BLaER1 treated with 17β-estradiol and CSF1 and Interleukin-3, amounts not matched to agents 10 nM and 100 nM (cell line): ENCODE data around the gene PEX10.

Source experiments
- H3K27ac ChIP-seq, 11 experiments: shearing (Covaris generic); formaldehyde crosslinking; 2 replicates each; pipeline ENCODE4 v1.8.1; 2022
- H3K27me3 ChIP-seq, 11 experiments: shearing (Covaris generic); formaldehyde crosslinking; 2 replicates each; pipeline ENCODE4 v1.8.1; 2022
- H3K36me3 ChIP-seq, 11 experiments: shearing (Covaris generic); formaldehyde crosslinking; 2 replicates each; pipeline ENCODE4 v1.8.1; 2022
- H3K4me1 ChIP-seq, 10 experiments: shearing (Covaris generic); formaldehyde crosslinking; 2 replicates each; pipeline ENCODE4 v1.8.1; 2022
- H3K4me2 ChIP-seq, 11 experiments: shearing (Covaris generic); formaldehyde crosslinking; 2 replicates each; pipeline ENCODE4 v1.8.1; 2022
- H3K4me3 ChIP-seq, 10 experiments: shearing (Covaris generic); formaldehyde crosslinking; 2 replicates each; pipeline ENCODE4 v1.8.1; 2022
- H3K9ac ChIP-seq, 11 experiments: shearing (Covaris generic); formaldehyde crosslinking; 2 replicates each; pipeline ENCODE4 v1.8.1; 2022
- H3K9me3 ChIP-seq, 11 experiments: shearing (Covaris generic); formaldehyde crosslinking; replicated peaks in 1 of 11; 2 replicates each; pipeline ENCODE4 v1.8.1; 2022
- H4K20me1 ChIP-seq, 11 experiments: shearing (Covaris generic); formaldehyde crosslinking; 2 replicates each; pipeline ENCODE4 v1.8.1; 2022
- Cebpa-rat ChIP-seq, 11 experiments: shearing (Covaris generic); IDR thresholded peaks; 2 replicates each; pipeline ENCODE4 v1.8.1; 2022

The PEX10 gene

GRCh38 chr1:2376261-2376741 is 36.1 kb downstream of the PEX10 start:
- no peak for TF ChIP-seq Cebpa-rat (IDR thresholded peaks at IDR 0.05)
- Histone ChIP-seq H3K27me3 (peaks cover 72 to 100% (median 98%) of the 10 kb centered on the region in 11 experiments), H3K27ac (no peak overlapping the region), H3K36me3 (no peaks in the 10 kb centered on the region), H3K9ac (no peak overlapping the region), H3K9me3 (no peaks in the 10 kb centered on the region), H3K4me3 (no peak overlapping the region), H3K4me2 (no peak overlapping the region), H3K4me1 (peaks cover 36 to 52% (median 45%) of the 10 kb centered on the region in 10 experiments), H4K20me1 (peaks cover 4 to 93% (median 69%) of the 10 kb centered on the region in 11 experiments; a peak in 20 of 22 replicates)

- Histone ChIP-seq H4K20me1 (peaks cover under 1 to 89% (median 65%) of the 10 kb centered on the region in 11 experiments; a peak in 19 of 22 replicates), H3K9ac (peak overlapping the region in 1 of 11 experiments; percentile 44; a peak in 1 of 22 replicates), H3K4me3 (no peak overlapping the region), H3K36me3 (no peaks in the 10 kb centered on the region), H3K9me3 (no peaks in the 10 kb centered on the region), H3K4me2 (peak overlapping the region in 8 of 11 experiments; percentile 67 to 89 (median 84); a peak in 9 of 22 replicates), H3K27ac (no peak overlapping the region), H3K27me3 (peaks cover 70 to 100% (median 98%) of the 10 kb centered on the region in 11 experiments), H3K4me1 (peaks cover 32 to 48% (median 41%) of the 10 kb centered on the region in 10 experiments)
- no peak for TF ChIP-seq Cebpa-rat (IDR thresholded peaks at IDR 0.05)
Measured at GRCh38 chr1:2375923-2376260, 36.5 kb downstream of the PEX10 start.

- H3K4me2 ChIP-seq = peak overlapping the region in 10 of 11 experiments; percentile 54 to 89 (median 84); a peak in 18 of 22 replicates
Measured at GRCh38 chr1:2375246-2375922, 37.0 kb downstream of the PEX10 start.

GRCh38 chr1:2374252-2375155 is 37.9 kb downstream of the PEX10 start:
- H3K9ac ChIP-seq = peak overlapping the region in 5 of 11 experiments; percentile 9 to 44 (median 39); a peak in 5 of 22 replicates
- peaks cover 0 to 75% (median 53%) of the 10 kb centered on the region in 11 experiments; a peak in 19 of 22 replicates for H4K20me1 ChIP-seq
- H3K27me3 ChIP-seq = peaks cover 56 to 100% (median 96%) of the 10 kb centered on the region in 11 experiments
- H3K4me3 ChIP-seq = no peak overlapping the region; a peak in 2 of 20 replicates
- H3K9me3 ChIP-seq = no peaks in the 10 kb centered on the region
- H3K27ac ChIP-seq = no peak overlapping the region
- H3K36me3 ChIP-seq = 0 out of 22 replicates have a peak, but pooled peaks cover 0 to 4% (median 0%) of the 10 kb centered on the region in 11 experiments
- H3K4me2 ChIP-seq = peak overlapping the region; percentile 47 to 89 (median 82); a peak in 21 of 22 replicates
- no peak; a peak in 1 of 22 replicates for TF ChIP-seq Cebpa-rat (IDR thresholded peaks at IDR 0.05)
- H3K4me1 ChIP-seq = peaks cover 21 to 36% (median 32%) of the 10 kb centered on the region in 10 experiments

More at GRCh38 chr1:2375246-2375922, 37.0 kb downstream of the PEX10 start:
- H3K9me3 ChIP-seq = no peaks in the 10 kb centered on the region
- peaks cover 65 to 100% (median 96%) of the 10 kb centered on the region in 11 experiments for H3K27me3 ChIP-seq
- H3K27ac ChIP-seq = no peak overlapping the region
- no peak overlapping the region; a peak in 1 of 20 replicates for H3K4me3 ChIP-seq
- H3K9ac ChIP-seq = peak overlapping the region in 7 of 11 experiments; percentile 6 to 44 (median 34); a peak in 6 of 22 replicates
- peaks cover 28 to 45% (median 40%) of the 10 kb centered on the region in 10 experiments for H3K4me1 ChIP-seq
- no peaks in the 10 kb centered on the region for H3K36me3 ChIP-seq
- peaks cover 0 to 84% (median 60%) of the 10 kb centered on the region in 11 experiments; a peak in 19 of 22 replicates for H4K20me1 ChIP-seq
- TF ChIP-seq Cebpa-rat (IDR thresholded peaks at IDR 0.05) = no peak

- no peaks in the 10 kb centered on the region for H3K9me3 ChIP-seq
- H3K4me1 ChIP-seq = peaks cover 14 to 28% (median 24%) of the 10 kb centered on the region in 10 experiments; a peak in 19 of 20 replicates
- peaks cover 48 to 98% (median 88%) of the 10 kb centered on the region in 11 experiments for H3K27me3 ChIP-seq
- H4K20me1 ChIP-seq = peaks cover 0 to 67% (median 51%) of the 10 kb centered on the region in 11 experiments; a peak in 19 of 22 replicates
- H3K4me2 ChIP-seq = peak overlapping the region in 9 of 11 experiments; percentile 67 to 89 (median 86); a peak in 18 of 22 replicates
- no peak for TF ChIP-seq Cebpa-rat (IDR thresholded peaks at IDR 0.05)
- H3K27ac ChIP-seq = no peak overlapping the region
- H3K36me3 ChIP-seq = 0 out of 22 replicates have a peak, but pooled peaks cover 0 to 4% (median 0%) of the 10 kb centered on the region in 11 experiments
- H3K4me3 ChIP-seq = no peak overlapping the region
- no peak overlapping the region for H3K9ac ChIP-seq
Measured at GRCh38 chr1:2373551-2374251, 38.7 kb downstream of the PEX10 start.

- H3K9ac ChIP-seq = no peak overlapping the region
- peaks cover 14 to 27% (median 22%) of the 10 kb centered on the region in 10 experiments; a peak in 19 of 20 replicates for H3K4me1 ChIP-seq
- H3K27me3 ChIP-seq = peaks cover 47 to 96% (median 79%) of the 10 kb centered on the region in 11 experiments
- H3K27ac ChIP-seq = no peak overlapping the region
- no peak for TF ChIP-seq Cebpa-rat (IDR thresholded peaks at IDR 0.05)
- no peaks in the 10 kb centered on the region for H3K9me3 ChIP-seq
- no peak overlapping the region for H3K4me3 ChIP-seq
- no peak overlapping the region for H3K4me2 ChIP-seq
- 0 out of 22 replicates have a peak, but pooled peaks cover 0 to 4% (median 0%) of the 10 kb centered on the region in 11 experiments for H3K36me3 ChIP-seq
- H4K20me1 ChIP-seq = peaks cover 0 to 61% (median 43%) of the 10 kb centered on the region in 11 experiments; a peak in 19 of 22 replicates
Measured at GRCh38 chr1:2372551-2373490, 39.5 kb downstream of the PEX10 start.

- Histone ChIP-seq H3K9ac (no peak overlapping the region), H3K36me3 (0 out of 22 replicates have a peak, but pooled peaks cover 0 to 4% (median 0%) of the 10 kb centered on the region in 11 experiments), H3K4me1 (no peaks in the 10 kb centered on the region), H4K20me1 (peaks cover 0 to 14% (median 2%) of the 10 kb centered on the region in 11 experiments; a peak in 10 of 22 replicates), H3K9me3 (peaks cover 10 to 11% (median 10%) of the 10 kb centered on the region in 11 experiments), H3K27ac (no peak overlapping the region), H3K27me3 (peaks cover 1 to 50% (median 33%) of the 10 kb centered on the region in 11 experiments; a peak in 20 of 22 replicates), H3K4me3 (no peak overlapping the region), H3K4me2 (no peak overlapping the region)
- no peak for TF ChIP-seq Cebpa-rat (IDR thresholded peaks at IDR 0.05)
Measured at GRCh38 chr1:2368053-2368744, 44.2 kb downstream of the PEX10 start.
